CD4-positive, alpha-beta T cell treated with Interleukin-2 at 100 ng/mL for 4 hours (primary cell): ENCODE results near the gene MOSPD3.
A peak's percentile ranks its signal among the peaks of the same experiment; 100 is the strongest.
"Not testable (repeated sequence)": the region's sequence is repeated elsewhere in the genome, so short reads cannot be mapped to it uniquely, and the experiment has no call there.

ENCODE experiments used
- DNase-seq: peaks from one replicate; pipeline ENCODE4 v3.0.0-alpha.2; 2020; ENCODE audit warnings: low spot score

Gene MOSPD3

GRCh38 chr7:100611983-100612729, at the start of gene MOSPD3:
Gene MOSPD3 (plus strand): TSS chr7:100612540. CDS start chr7:100612792, 252 bp downstream.
- DNase-seq, result peak; percentile 98

GRCh38 chr7:100563100-100563564, 49.2 kb upstream of the MOSPD3 start:
- DNase-seq, result no peak

- DNase-seq, result peak; percentile 89
Measured at GRCh38 chr7:100563809-100564400, 48.4 kb upstream of the MOSPD3 start.

- DNase-seq, result not testable (repeated sequence)
Measured at GRCh38 chr7:100564405-100564804, 47.9 kb upstream of the MOSPD3 start.

- no peak for DNase-seq
Measured at GRCh38 chr7:100565133-100565571, 47.2 kb upstream of the MOSPD3 start.

GRCh38 chr7:100566018-100566531, 46.3 kb upstream of the MOSPD3 start:
- DNase-seq, result no peak

- DNase-seq, result no peak
Measured at GRCh38 chr7:100567031-100567730, 45.2 kb upstream of the MOSPD3 start.

GRCh38 chr7:100567751-100568175, 44.6 kb upstream of the MOSPD3 start:
- DNase-seq, result no peak

- DNase-seq, result no peak
Measured at GRCh38 chr7:100568176-100568895, 44.0 kb upstream of the MOSPD3 start.

GRCh38 chr7:100568896-100569844, 43.2 kb upstream of the MOSPD3 start:
- DNase-seq, result peak; percentile 45

- DNase-seq, result no peak
Measured at GRCh38 chr7:100570954-100571828, 41.1 kb upstream of the MOSPD3 start.

GRCh38 chr7:100571829-100572116, 40.6 kb upstream of the MOSPD3 start:
- no peak for DNase-seq

GRCh38 chr7:100572281-100572948, 39.9 kb upstream of the MOSPD3 start:
- no peak for DNase-seq

- DNase-seq, result no peak
Measured at GRCh38 chr7:100572949-100573675, 39.2 kb upstream of the MOSPD3 start.

GRCh38 chr7:100573691-100574361, 38.5 kb upstream of the MOSPD3 start, which contains the start of gene SAP25:
Gene SAP25 (minus strand): TSS chr7:100573900. CDS start chr7:100573742, 158 bp downstream.
- DNase-seq, result no peak

GRCh38 chr7:100574362-100575205, 37.8 kb upstream of the MOSPD3 start:
- DNase-seq, result no peak

GRCh38 chr7:100575206-100575631, 37.1 kb upstream of the MOSPD3 start:
- DNase-seq, result no peak
